Memory B cell (primary cell): ENCODE measurements around the gene SPINK4.

Experiments
- ATAC-seq: fragments of 150-1000 bp; cut with Tn5 transposase; 2 replicates; pipeline ENCODE4 v1.10.0; 2021; ENCODE audit warnings: low read depth, mild to moderate bottlenecking, moderate library complexity
- DNase-seq, 2 donors: peaks; one replicate each; pipeline ENCODE4 v3.0.0; 2022; ENCODE audit warnings: low spot score in 2 of 2
- H3K27ac Mint-ChIP-seq: one replicate; pipeline ENCODE4 v1.8.0; 2022; ENCODE audit warnings: mild to moderate bottlenecking, moderate library complexity, mixed read lengths
- H3K27me3 Mint-ChIP-seq: one replicate; pipeline ENCODE4 v1.8.0; 2022; ENCODE audit warnings: mixed read lengths
- H3K36me3 Mint-ChIP-seq: one replicate; pipeline ENCODE4 v1.8.0; 2022; ENCODE audit warnings: mild to moderate bottlenecking, mixed read lengths
- H3K4me1 Mint-ChIP-seq: one replicate; pipeline ENCODE4 v1.8.0; 2022; ENCODE audit warnings: mixed read lengths
- H3K4me3 Mint-ChIP-seq: one replicate; pipeline ENCODE4 v1.8.0; 2022; ENCODE audit warnings: mild to moderate bottlenecking, moderate library complexity, mixed read lengths
- H3K9me3 Mint-ChIP-seq: one replicate; pipeline ENCODE4 v1.8.0; 2022; ENCODE audit warnings: mixed read lengths

Gene SPINK4

DNA sequence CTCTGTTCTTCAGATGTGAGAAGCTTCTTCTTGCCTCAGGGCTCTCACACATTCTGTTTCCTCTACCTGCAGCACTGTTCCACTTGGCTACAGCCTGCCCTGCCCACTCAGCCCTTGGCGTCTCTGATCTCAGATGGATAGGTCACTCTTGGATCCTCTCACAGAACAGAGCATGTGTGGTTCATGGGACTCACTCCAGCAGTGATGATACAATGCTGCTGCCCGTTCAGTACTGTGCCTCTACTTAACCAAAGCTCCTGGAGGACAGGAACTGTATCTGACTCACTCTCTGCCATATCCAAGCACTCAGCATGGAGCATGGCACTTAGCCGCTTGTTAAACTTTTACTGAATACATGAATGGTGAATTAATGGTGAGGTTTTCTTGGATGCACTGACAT, 3.4 kb upstream of the SPINK4 start:
- no peak overlapping the region for H3K27ac Mint-ChIP-seq

DNA sequence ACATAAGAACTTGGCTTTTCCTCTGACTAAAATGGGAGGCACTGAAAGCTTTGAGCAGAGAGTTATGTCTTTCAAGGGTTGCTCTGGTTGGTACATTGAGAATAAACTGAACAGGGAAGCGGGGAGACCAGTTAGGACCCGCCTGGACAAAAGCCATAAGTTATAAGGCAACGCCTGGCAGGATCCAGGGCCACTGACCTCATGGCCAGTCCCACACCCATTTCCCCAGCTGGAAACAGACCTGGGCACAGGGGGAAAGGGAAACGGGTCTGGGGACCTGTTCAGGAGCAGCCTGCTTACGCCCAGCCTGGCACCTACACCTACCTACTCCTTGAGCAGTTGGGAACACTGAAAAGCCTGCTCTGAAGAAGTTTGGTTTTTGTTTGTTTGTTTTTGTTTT, 1.3 kb downstream of the SPINK4 start:
- Mint-ChIP-seq H3K27me3 (peaks cover 4% of the 10 kb centered on the region), H3K4me1 (no peaks in the 10 kb centered on the region), H3K9me3 (no peaks in the 10 kb centered on the region), H3K36me3 (no peaks in the 10 kb centered on the region), H3K27ac (no peak overlapping the region), H3K4me3 (no peak overlapping the region)
- DNase-seq (no peak), ATAC-seq (no peak)

More for the DNA sequence above, 3.4 kb upstream of the SPINK4 start:
- peaks cover 11% of the 10 kb centered on the region for H3K27me3 Mint-ChIP-seq
- ATAC-seq (no peak), DNase-seq (no peak)
- no peaks in the 10 kb centered on the region for H3K36me3 Mint-ChIP-seq
- no peak overlapping the region for H3K4me3 Mint-ChIP-seq
- H3K9me3 Mint-ChIP-seq = no peaks in the 10 kb centered on the region
- H3K4me1 Mint-ChIP-seq = no peaks in the 10 kb centered on the region

DNA sequence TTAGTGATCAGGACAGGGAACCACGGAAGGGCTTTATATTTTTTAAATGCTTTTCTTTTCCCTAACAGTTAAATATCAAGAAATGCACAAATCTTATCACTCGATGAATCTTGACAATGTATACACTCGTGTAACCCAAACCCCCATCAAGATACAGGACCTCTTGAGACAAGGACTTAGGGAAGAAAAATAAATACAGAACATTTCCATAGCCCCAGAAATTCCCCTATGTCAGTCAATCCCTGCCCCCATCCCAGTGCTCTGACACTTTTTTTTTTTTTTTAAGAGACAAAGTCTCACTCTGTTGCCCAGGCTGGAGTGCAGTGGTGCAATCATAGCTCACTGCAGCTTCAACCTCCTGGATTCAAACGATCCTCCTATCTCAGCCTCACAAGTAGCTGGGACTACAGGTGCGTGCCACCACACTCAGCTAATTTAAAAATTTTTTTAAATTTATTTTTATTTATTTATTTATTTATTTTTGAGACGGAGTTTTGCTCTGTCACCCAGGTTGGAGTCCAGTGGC, 2.7 kb downstream of the SPINK4 start:
- Mint-ChIP-seq H3K9me3 (no peaks in the 10 kb centered on the region), H3K36me3 (peaks cover 3% of the 10 kb centered on the region), H3K27me3 (peaks cover 2% of the 10 kb centered on the region), H3K4me1 (no peaks in the 10 kb centered on the region), H3K27ac (no peak overlapping the region), H3K4me3 (no peak overlapping the region)
- DNase-seq (no peak), ATAC-seq (no peak)

DNA sequence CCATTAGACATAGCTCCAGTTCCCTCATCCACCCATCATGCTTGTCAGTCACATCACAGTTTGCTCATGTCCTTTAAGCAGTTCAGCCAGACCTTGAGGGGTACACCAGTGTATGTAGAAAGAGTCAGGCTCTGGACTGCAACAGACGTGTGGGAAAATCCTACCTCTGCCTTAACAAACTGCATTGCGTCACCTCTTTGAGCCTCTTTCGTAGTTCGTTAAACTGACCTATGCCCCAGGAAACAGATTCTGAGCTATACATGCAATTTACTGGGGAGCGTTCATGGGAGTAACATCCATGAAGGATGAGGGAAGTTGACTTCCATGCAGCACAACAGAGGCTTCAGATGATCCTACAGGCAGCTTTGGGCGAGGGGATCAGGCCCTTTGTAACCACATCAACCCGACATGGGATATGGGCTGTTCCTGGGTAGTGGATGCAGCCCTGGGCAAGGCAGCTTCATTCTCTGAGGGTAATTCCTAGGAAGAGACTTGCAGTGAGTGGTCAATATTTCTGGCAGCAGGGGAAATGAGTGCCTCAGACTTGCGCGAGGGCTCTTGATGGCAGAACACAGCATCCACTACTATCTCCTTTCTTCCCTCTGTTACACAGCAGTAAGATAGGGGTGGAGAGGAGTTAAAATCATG, 4.3 kb downstream of the SPINK4 start:
- no peak for ATAC-seq
- Mint-ChIP-seq H3K36me3 (peaks cover 6% of the 10 kb centered on the region), H3K9me3 (no peaks in the 10 kb centered on the region), H3K4me3 (no peak overlapping the region), H3K27ac (no peak overlapping the region), H3K4me1 (no peaks in the 10 kb centered on the region), H3K27me3 (peaks cover 2% of the 10 kb centered on the region)
- DNase-seq = no peak

DNA sequence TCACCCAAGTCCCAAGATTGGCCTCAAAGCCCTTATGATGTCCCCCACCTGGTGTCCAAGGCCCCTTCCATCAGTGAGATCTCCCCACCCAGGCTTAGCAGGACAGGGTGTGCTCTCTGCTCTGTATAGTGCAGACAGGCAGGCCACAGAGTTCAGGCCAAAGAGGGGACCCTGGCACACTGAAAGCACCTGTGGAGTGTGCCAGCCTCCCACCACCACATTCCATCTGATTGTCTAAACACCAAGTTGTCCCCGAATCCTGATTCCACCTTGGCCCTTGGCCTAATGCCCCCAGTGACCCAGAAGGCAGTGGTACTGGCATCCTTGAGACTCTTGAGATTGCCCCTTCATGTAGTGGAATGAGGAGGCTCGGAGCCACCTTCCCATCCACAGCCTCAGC, 5.4 kb downstream of the SPINK4 start:
- peaks cover 2% of the 10 kb centered on the region for H3K27me3 Mint-ChIP-seq
- ATAC-seq (no peak), DNase-seq (no peak)
- no peaks in the 10 kb centered on the region for H3K9me3 Mint-ChIP-seq
- H3K36me3 Mint-ChIP-seq = peaks cover 6% of the 10 kb centered on the region
- H3K27ac Mint-ChIP-seq = no peak overlapping the region
- H3K4me1 Mint-ChIP-seq = peaks cover 6% of the 10 kb centered on the region
- no peak overlapping the region for H3K4me3 Mint-ChIP-seq

DNA sequence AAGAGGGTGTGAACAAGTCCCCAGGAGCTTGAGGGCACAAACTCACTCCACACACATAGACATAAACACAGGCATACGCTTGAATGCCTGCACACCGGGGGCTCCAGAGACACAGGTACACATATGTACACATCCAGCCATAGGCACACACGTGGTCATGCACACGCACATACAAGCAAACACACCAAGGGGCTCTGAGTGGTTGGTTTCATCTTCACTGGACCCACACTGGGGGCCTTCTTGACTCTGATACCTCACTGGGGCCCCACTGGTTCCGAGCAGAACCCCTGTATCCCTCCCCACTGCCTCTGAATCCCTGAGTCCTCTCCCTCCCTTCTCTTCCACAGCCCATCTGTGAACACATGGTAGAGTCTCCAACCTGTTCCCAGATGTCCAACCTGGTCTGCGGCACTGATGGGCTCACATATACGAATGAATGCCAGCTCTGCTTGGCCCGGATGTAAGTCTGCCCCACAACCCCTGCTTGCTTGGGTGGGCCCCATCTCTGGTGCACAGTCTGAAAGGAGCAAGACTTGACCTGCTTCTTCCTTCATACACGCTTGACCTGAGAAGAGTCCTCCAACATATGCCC, 6.4 kb downstream of the SPINK4 start:
- Mint-ChIP-seq H3K4me1 (peaks cover 6% of the 10 kb centered on the region), H3K9me3 (no peaks in the 10 kb centered on the region), H3K27ac (no peak overlapping the region), H3K4me3 (no peak overlapping the region), H3K36me3 (peaks cover 7% of the 10 kb centered on the region), H3K27me3 (no peaks in the 10 kb centered on the region)
- ATAC-seq (no peak), DNase-seq (no peak)

DNA sequence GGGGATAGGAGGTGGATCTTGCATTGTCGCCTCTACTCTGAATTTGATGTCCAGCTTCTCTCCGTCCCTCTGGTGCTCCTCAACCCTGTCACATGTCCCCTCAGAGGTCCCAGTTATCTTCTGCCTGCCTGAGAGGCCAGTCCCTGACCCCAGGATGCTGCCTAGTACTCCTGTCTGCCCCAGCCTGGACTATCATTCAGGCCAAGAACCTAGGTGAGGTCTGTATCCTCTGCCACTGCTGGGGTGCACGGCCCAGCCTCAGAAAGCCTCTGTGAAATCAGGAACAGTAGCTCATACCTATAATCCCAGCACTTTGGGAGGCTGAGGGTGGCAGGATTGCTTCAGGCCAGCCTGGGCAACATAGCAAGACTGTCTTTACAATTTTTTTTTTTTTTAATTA, 8.6 kb downstream of the SPINK4 start:
- Mint-ChIP-seq H3K9me3 (no peaks in the 10 kb centered on the region), H3K36me3 (peaks cover 13% of the 10 kb centered on the region), H3K4me3 (no peak overlapping the region), H3K4me1 (peaks cover 6% of the 10 kb centered on the region), H3K27ac (no peak overlapping the region), H3K27me3 (no peaks in the 10 kb centered on the region)
- DNase-seq (no peak), ATAC-seq (no peak)

DNA sequence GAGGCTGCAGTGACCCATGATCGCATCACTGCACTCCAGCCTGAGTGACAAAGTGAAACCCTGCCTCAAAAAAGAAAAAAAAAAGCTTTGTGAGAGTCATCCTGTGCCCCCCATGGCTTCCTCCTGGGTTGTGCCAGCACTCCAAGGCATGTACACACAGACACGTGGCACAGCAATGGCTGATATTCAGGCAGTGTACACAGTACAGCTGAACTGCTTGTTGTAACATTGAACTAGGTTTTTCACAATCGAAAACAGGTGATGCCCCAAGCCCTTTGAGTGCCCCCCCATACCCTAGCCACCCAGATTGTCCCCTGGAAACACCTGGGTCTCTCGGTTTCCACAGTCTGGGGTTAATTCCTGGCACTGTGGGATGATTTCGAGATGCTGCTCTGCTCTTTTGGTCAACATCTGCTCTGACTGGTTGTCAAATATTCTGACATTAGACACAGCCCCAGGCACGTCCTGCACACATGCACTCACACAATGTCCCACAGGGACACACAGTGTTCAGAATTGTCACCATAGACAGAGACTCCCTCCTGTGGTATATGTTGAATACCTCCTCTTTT, 9.2 kb downstream of the SPINK4 start:
- DNase-seq (no peak), ATAC-seq (peak; percentile 24)
- H3K36me3 Mint-ChIP-seq = peaks cover 13% of the 10 kb centered on the region
- H3K27ac Mint-ChIP-seq = no peak overlapping the region
- H3K4me3 Mint-ChIP-seq = no peak overlapping the region
- no peaks in the 10 kb centered on the region for H3K27me3 Mint-ChIP-seq
- H3K9me3 Mint-ChIP-seq = no peaks in the 10 kb centered on the region
- peaks cover 6% of the 10 kb centered on the region for H3K4me1 Mint-ChIP-seq

DNA sequence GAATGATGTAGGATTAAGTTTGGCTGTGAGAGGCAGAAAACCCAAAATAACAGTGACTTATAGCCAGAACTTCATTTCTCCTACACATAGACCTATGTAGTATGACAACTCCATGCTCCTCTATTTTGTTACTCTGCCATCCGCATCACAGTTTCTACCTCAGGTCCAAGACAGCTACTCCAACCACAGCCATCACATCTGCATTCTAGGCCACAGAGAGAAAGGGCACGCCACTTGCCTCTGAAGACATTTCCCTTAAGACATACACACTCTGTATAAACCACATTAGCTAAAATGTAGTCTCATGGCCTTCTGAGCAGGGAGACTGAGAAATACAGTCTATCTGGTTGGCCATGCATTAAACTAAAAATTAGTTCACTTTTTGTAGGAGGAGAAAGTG, 10.0 kb downstream of the SPINK4 start:
- H3K27ac Mint-ChIP-seq = no peak overlapping the region
- ATAC-seq = no peak
- peaks cover 13% of the 10 kb centered on the region for H3K36me3 Mint-ChIP-seq
- DNase-seq = no peak
- no peaks in the 10 kb centered on the region for H3K27me3 Mint-ChIP-seq
- peaks cover 6% of the 10 kb centered on the region for H3K4me1 Mint-ChIP-seq
- H3K4me3 Mint-ChIP-seq = no peak overlapping the region
- H3K9me3 Mint-ChIP-seq = no peaks in the 10 kb centered on the region

DNA sequence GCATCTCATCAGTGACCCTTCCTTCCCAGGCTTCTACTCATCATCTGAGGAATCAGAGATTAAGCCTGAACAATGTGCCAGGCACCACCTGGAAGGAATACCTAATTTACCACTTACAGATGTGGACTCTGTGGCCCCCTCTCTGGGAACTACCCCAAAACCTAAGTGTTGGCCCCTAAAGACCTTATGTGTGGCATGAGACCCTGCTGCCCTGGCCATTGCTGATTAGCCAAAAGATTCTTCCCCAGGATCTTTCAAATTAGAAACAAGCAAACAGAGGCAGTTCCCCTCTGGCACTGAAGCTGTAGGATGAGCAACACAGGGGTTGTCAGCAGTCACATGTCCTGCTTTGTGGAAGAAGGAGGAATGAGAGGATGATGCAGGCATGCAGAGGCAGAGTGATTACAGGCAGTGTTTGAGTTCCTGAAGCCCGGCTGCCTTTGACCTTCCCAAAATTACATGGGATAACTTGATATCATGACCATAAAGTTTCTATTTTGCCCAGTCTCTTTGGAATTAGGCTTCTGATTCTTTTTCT, 10.6 kb downstream of the SPINK4 start:
- Mint-ChIP-seq H3K4me1 (peaks cover 6% of the 10 kb centered on the region), H3K36me3 (peaks cover 13% of the 10 kb centered on the region), H3K27me3 (no peaks in the 10 kb centered on the region), H3K4me3 (no peak overlapping the region), H3K27ac (no peak overlapping the region), H3K9me3 (no peaks in the 10 kb centered on the region)
- ATAC-seq (no peak), DNase-seq (no peak)

DNA sequence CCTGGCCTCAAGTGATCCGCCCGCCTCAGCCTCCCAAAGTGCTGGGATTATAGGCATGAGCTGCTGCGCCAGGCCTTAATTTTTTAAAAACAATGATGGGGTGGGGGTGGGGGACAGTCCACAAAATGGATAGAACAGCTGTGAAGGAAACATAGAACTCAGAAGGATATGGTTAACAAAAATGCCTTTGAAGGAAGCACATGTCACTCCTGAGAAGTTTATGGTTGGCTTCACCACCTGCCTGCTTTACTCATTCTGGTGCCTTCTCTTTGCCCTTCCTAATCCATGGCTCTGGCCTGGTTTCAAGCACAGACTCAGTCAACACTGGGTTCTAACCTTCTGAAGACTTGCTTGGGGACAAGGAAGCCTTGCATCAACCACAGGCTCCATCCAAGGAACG, 14.2 kb downstream of the SPINK4 start:
- DNase-seq (no peak), ATAC-seq (no peak)
- Mint-ChIP-seq H3K36me3 (peaks cover 21% of the 10 kb centered on the region), H3K4me3 (no peak overlapping the region), H3K9me3 (no peaks in the 10 kb centered on the region), H3K4me1 (peaks cover 6% of the 10 kb centered on the region), H3K27me3 (no peaks in the 10 kb centered on the region), H3K27ac (no peak overlapping the region)

DNA sequence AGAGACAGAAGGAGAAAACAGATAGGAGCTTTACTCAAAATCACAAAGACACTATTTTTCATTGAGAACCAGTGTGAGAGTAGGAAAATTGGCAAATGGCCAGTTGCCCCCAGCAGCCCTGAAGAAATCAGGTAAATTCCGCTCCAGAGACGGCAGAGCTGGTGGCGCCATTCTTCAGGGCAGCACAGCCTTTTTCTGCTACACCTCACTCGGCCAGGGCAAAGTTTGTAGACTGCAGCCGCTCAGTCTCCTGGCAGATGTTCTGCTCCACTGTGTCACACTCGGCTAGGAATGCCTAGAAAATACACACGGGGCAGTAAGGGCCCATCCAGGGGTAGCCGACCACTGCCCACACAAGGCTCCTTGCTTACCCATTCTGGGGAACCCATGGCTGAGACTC, 15.0 kb downstream of the SPINK4 start:
- Mint-ChIP-seq H3K27me3 (no peaks in the 10 kb centered on the region), H3K4me1 (peaks cover 3% of the 10 kb centered on the region), H3K4me3 (no peak overlapping the region), H3K36me3 (peaks cover 28% of the 10 kb centered on the region), H3K27ac (no peak overlapping the region), H3K9me3 (no peaks in the 10 kb centered on the region)
- no peak for DNase-seq
- ATAC-seq = no peak

DNA sequence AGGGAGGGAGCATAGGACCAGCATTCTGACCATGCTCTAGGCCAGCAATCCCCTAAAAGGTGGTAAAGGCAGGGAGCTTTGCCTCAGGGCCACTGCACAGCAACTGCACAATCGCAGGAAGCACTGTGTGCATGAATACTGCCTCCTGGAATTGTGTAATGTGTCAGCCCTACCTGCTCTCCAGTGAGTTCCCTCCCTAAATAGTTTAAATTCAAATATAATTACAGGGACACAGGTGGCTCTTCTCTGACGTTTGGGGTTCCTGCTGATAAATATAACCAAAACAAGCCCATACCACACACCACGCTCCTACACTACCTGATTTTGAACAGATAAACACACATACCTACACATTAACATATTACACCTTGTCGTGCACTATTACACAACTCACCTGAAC, 15.5 kb downstream of the SPINK4 start:
- DNase-seq (no peak), ATAC-seq (no peak)
- Mint-ChIP-seq H3K4me1 (peaks cover 2% of the 10 kb centered on the region), H3K27me3 (no peaks in the 10 kb centered on the region), H3K9me3 (no peaks in the 10 kb centered on the region), H3K36me3 (peaks cover 32% of the 10 kb centered on the region), H3K27ac (no peak overlapping the region), H3K4me3 (no peak overlapping the region)

DNA sequence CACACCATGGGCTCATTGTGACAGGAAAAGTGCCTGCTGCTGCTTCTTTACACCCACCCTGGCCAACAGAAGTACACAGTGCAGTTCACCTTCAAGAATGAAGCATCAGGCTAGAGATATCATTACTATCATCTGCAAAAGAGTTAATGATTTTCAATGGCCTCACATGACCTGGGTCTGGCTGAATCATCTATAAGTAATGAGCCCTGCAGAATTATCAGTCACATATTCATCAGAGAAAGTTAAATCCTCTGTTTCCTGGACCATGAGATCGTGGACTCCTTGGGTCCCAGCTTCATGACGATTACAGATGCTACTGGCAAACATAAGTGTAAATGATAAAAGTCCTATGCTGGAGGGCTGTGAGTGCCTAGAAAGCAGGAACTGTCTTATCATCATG, 16.3 kb downstream of the SPINK4 start:
- ATAC-seq = no peak
- Mint-ChIP-seq H3K4me1 (peaks cover 2% of the 10 kb centered on the region), H3K36me3 (peaks cover 33% of the 10 kb centered on the region)

More for the DNA sequence above, 16.3 kb downstream of the SPINK4 start:
- Mint-ChIP-seq H3K4me3 (no peak overlapping the region), H3K9me3 (no peaks in the 10 kb centered on the region), H3K27ac (no peak overlapping the region), H3K27me3 (no peaks in the 10 kb centered on the region)
- DNase-seq = no peak
